NCI-H1417 (cell line): Measurements from ENCODE around the gene INSL6.
"Not testable (repeated sequence)": the region's sequence is repeated elsewhere in the genome, so short reads cannot be mapped to it uniquely, and the experiment has no call there.

Experiments used
- DNase-seq, 3 experiments: peaks; one replicate each; lab custom pipeline; 2025; lab: John Stamatoyannopoulos, UW

Gene INSL6, protein sequence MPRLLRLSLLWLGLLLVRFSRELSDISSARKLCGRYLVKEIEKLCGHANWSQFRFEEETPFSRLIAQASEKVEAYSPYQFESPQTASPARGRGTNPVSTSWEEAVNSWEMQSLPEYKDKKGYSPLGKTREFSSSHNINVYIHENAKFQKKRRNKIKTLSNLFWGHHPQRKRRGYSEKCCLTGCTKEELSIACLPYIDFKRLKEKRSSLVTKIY

DNA sequence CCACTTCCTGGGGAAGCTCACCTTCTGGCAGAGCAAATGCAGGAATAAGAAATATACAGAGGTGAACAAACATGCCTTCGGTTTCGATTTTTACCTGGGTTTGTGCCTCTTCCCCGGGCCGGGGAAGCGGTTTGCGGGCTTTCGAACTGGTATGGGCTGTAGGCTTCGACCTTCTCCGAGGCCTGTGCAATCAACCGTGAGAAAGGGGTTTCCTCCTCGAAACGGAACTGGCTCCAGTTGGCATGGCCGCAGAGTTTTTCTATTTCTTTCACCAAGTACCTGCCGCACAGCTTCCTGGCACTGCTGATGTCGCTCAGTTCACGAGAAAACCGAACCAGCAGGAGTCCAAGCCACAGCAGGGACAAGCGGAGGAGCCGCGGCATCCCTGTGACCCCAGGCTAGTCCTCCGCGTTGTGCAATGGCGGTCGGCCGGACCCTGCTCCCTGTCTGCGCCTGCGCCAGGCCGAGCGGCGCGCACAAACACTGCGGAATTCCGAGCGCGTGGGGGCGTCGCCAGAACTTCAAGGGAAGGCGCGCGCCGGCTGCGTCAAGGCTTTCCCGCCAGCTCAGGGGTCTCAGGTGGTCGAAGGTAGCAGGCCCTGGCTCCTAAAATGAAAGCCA lies at the start of gene INSL6:
INSL6 (minus strand) TSS at position 420 of the 621 bp plus-strand sequence; CDS start at position 383, 37 bp downstream.
- no peak for DNase-seq

DNA sequence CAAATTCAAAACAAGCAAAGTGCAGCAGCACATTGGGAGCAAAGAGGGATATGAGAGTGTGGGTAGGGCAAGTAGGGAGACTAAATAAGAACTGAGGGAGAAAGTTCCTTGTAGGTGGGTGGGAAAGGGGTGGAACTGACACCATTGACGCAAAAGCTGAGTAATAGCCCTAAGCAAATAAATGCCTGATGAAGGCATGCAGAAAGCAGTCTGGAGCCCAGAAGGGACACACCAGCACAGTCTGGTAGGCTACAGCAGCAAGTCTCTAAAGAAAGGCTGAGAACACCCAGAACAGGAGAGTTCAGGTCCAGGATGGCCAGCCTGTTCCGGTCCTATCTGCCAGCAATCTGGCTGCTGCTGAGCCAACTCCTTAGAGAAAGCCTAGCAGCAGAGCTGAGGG lies 45.8 kb upstream of the INSL6 start, which contains the start of gene INSL4:
INSL4 (plus strand) TSS at position 208 of the 400 bp plus-strand sequence; CDS start at position 313, 105 bp downstream.
- no peak for DNase-seq

DNA sequence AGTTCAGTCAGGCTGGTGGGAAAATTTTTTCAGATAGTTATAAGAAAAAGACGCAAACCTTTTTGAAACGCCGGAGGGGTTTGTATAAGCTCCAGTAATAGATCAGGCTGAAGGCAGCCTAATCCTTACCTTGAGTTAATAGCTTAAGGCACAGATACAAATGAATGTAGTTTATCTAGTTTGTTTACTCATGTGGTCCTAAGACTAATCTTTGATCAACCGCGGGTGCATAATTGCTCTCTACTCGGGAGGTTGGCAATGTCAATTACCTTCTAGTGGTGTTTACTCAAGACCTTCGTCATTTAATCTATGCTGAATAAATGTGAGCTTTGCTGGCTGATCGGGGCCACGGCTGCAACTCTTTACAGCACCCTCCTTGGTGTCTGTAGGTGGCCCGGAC lies 45.1 kb upstream of the INSL6 start:
- DNase-seq = peak in 1 of 3 experiments; percentile 8

DNA sequence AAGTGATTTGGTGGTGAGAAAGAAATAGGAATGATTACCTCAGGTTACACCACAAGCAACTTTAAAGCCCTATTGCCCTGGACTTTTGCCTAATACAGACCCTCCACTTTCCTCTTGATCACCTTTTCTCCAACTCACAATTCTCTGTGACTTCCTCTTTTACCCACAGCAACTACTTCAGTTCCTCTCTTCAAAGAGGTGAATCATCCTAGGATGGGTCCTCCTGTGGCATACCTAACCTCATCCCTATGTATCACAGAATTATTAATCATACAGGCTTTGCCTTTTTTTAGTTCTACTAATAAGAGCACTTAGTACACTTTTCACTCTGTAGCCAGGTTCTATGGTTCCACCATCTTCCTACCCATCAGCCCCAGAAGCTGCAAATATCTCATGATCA lies 19.6 kb upstream of the INSL6 start:
- no peak for DNase-seq

DNA sequence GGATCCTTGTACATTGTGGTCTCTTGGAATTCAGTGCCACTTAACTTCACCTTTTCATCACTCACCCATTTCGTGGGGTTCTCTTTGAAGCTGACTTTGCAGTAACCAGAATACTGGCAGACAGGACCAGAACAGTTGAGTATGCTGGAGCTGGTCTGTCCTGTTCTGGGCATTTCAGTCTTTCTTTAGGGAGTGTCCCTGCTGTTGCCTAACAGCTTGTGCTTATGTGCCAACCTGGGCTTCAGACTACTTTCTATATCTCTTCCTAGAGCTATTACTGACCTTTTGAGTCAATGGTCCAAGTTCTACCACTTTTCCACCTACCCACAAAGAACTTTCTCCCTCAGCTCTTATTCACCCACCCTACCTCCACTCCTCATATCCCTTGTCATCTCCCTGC lies 10.0 kb upstream of the INSL6 start:
- no peak for DNase-seq

DNA sequence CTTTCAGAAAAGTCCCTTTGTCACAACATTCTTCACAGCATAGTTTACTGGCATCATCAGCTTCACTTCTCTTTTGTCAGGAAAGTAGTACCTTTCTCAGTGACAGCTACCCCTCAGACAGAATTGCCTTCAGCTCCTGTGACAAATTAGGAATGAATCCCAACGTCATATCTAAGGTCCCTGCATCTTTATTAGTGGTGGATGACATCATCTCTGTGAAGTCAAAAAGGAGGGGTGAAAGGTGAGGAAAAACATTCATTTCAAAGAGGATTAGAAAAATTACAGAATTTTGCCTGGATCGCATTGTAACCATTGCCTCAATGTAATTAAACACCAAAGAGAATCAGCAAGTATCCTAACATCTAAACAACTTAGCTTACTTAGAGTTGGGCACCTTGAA lies 7.9 kb upstream of the INSL6 start:
- DNase-seq = no peak

DNA sequence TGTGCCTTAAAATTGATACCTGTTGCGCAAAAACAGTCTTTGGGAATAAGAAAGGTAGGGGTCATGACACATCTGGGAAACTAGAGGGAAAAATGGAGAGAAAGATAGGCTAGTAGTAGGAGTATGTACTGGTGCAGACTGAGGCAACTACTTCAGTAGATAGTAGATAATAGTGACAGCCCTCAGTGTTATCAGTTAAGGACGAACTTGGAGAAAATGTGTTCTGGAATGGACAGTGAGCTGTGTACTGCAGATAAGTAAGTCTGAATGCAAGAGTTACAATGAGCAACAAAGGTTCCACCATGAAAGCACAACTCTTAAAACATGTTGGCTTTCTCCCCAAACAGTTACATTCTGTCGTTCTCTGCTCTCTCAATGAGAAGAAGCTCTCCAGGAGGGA lies 6.5 kb upstream of the INSL6 start:
- no peak for DNase-seq

DNA sequence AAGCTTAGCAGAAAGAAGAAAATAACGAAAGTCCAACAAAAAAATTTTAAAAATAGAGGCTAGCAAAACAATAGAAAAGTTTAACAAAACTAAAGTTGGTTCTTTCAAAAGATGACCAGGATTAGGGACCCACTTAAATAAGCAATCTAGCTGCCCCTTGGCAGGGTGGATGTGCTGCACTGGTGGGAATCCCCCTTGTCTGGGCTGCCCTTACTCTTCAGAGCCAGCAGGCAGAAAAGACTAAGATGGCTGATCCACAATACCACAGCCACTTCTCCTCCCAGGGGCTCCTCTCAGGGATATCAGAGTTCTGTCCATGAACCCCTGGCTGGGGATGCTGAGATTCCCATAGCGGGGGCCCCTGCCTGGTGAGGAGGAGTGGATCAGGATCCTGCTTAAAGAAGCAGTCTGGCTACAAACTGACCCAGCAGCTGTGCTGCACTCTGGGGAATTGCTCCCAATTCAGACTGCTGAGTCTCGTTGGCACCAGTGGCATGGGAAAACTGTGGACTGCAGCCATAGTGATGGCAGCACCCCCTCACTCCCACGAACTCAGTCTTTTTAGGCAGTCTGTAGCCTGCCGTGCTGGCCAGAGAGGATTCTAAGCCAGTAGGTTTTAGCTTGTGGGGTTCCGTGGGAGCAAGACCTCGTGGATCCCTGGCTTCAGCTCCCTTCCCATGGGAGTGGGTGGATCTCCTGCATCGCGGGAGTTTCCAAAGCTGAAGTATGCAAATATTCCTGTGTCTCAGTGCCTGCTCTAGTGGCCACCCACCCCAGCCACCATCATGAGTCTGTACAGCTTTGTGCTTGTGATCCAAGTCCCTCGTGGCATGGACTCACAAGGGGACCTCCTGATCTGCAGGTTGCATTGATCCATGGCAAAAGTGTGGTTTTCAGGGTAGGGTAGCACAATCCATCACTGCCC lies 2.9 kb upstream of the INSL6 start:
- no peak for DNase-seq

DNA sequence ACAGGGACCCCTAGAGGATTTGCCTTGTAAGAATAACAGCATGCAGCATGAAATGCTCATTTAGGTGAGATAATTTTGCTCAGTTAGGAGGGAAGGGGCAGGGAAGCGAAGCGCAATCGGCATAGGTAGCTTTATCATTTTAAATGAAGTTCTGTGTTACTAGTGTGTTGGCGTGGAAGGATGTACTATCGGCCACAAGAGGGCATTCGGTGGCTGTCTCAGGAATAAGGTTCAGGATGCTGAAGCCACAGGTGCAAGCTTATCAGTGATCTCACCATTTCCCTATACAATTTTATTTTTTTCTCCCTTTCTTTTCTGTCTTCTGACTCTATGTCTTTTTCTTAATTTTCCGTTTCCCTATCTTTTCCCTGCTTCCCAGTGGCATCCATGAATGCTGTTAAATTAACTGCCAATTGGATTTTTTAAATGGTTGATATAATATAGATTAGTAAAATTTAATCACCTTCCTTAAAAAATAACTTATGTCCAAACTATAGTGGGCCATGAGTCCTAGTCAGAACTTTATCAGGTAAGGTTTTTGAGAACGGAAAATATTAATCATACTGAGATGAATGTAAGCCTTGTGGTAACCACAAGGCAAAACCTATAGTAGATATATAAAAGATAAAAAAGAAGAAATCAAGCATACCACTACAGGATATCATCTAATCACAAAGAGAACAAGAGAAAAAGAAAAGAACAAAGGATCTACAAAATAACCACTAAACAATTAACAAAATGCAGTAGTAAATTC lies 1.2 kb upstream of the INSL6 start:
- peak; percentile 2 to 71 (median 11) for DNase-seq

DNA sequence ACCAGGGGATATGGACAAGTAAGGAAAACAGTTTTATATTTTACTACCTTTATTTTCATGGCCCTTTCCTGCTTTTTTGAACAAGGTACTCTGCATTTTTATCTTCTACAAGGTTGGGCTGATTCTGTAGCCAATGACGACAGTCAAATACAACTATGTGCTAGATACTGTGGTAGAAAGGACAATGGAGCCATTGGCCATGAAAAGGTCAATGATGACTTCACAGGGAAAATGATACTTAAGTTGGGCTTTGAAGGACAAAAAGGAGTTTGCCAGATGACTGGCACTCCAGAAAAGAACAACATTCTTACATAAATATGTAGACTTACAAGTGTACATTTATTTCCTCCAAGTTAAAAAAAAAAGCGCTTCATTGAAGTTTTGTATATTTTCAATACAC lies 663 bp downstream of the INSL6 start:
- no peak for DNase-seq

DNA sequence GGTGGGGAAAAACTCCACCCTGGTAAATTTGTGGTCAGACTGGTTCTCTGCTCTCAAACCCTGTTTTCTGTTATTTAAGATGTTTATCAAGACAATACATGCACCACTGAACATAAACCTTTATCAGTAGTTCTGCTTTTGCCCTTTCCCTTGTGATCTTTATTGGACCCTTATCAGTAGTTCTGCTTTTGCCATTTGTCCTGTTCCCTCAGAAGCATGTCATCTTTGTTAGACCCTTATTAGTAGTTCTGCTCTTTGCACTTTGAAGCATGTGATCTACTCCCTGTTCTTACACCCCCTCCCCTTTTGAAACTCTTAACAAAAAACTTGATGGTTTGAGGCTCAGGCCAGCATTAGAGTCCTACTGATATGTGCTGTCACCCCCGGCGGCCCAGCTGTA lies 4.8 kb downstream of the INSL6 start:
- DNase-seq = not testable (repeated sequence)

DNA sequence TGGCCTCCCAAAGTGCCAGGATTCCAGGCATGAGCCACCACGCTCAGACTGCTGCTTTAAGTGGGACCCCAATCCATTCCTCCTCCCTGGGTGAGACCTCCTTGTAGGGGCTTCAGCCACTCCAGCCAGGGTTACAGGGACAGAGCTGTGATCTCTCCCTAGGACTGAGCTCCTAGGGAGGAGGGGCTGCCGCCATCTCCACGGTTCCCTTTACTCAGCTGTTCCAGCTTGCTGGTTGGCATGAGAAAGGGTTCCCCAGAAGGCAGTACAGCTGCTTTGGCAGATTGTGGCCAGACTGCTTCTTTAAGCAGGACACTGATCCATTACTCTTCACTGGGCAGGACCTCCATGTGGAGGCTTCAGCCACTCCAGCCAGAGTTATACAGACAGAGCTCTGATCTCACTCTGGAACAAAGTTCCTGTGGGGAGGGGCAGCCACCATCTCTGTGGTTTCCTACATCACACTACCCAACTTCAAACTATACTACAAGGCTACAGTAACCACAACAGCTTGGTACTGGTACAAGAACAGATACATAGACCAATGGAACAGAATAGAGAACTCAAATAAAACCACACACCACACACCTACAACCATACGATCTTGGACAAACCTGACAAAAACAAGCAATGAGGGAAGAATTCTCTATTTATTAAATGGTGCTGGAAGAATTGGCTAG lies 7.2 kb downstream of the INSL6 start:
- no peak for DNase-seq

DNA sequence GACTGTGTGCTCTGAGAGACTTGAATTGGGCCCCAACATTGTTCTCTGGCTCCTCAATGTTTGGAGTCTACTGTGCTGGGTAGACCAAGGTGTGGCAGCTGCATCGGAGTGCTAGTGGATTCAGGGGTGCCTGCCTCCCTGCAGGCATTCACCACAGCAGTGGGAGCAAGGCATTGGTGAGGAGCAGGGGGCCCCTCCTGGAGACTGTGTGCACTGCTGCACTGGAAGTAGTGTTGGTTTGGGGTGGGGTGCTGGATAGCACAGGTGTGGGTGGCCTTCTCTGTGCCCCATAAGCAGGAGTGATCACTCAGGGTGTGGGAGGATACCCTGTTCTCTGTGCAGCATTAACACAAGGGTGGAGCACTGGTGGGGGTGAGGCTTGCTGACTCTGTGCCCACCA lies 39.2 kb downstream of the INSL6 start:
- no peak for DNase-seq

DNA sequence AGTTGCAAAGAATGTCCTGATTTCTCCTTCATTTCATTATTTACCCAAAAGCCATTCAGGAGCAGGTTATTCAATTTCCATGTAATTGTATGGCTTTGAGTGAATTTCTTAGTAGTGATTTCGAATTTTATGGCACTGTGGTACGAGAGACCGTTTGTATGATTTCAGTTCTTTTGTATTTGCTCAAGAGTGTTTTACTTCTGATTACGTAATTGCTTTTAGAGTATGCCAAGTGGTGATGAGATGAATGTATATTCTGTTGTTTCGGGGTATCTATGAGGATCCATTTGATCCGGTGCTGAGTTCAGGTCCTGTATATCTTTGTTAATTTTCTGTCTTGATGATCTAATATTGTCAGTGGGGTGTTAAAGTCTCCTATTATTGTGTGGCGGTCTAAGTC lies 41.2 kb downstream of the INSL6 start:
- DNase-seq = no peak

DNA sequence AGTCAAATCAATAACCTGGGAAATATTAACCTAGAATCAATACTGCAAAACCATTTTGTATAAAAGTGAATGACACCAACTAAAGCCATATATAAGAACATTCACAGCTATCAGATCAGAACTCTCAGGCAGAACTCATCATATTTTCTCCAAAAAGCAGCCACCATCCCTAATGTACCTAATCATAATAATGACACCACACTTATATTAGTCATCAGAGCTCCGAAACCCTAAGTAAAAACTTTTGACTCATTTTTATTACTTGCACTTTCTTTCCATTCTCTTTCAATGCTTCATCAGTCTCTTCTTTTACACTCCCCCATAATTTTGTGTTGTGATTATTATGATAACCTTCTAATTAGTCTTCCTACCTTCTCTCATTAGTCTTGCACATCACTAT lies 45.3 kb downstream of the INSL6 start:
- no peak for DNase-seq

DNA sequence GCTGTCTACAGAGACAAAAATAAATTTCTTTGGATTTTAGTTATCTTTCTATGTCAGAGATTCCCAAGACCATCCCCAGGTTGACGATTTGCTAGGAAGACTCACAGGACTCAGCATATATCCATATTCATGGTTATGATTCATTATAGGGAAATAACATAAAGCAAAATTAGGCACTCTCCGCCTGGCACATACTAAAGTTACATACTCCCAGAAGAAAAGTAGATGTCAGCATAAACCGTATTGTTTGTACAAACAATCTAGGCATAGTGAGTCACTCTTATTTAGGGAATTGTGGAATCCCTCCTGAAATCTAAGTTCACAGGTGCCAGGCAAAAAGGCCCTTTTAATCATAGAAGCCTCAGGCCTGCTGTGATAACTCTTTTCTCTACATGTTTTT lies 62.9 kb downstream of the INSL6 start:
- DNase-seq = no peak

DNA sequence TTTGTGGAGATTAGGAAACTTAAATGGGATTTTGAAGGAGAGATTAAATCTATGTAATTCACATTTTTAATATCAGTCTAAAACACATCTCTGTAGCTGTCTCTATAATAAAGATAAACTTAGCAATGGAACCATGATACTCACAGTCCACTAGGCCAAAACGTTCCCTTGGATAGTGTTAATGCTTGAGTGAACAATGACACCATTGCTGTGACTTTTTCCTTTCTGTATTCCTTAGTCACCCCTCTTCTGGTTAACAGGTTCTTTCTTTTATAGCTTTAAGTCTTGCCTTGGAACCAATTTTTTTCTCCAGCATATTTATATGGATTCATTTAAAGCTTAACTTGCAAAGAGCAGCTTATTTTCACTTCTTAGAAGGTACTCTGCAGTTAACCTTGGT lies 63.3 kb downstream of the INSL6 start:
- DNase-seq = no peak

DNA sequence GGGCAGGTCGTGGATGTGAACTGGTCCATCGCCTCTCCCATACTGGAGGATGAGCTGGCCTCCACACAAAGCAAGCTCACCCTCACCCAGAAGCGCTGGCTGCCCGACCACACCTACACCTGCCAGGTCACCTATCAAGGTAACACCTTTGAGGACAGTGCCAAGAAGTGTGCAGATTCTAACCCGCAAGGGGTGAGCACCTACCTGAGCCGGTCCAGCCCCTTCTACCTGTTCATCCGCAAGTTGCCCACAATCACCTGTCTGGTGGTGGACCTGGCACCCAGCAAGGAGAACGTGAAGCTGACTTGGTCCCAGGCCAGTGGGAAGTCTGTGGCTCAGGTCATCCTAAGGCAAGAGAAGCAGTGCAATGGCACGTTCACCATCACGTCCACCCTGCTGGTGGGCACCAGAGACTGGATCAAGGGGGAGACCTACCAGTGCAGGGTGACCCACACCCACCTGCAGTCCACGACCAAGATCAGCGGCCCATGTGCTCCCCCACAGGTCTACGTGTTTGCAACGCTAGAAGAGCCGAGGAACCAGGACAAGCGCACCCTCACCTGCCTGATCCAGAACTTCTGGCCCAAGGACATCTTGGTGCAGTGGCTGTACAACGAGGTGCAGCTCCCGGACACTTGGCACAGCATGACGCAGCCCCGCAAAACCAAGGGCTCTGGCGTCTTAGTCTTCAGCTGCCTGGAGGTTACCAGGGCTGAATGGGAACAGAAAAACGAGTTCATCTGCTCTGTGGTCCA lies 71.3 kb downstream of the INSL6 start:
- DNase-seq = no peak
